Caco-2 (cell line): ENCODE results near the gene ITPR1. TPM values are rescaled to one million over a fixed set of nuclear protein-coding genes. Genes with fewer than 3 reads are reported as not detected.

Experiments used
- BruUV-seq: library from RNA; stranded (reverse); fragments of 400-500 nt; replicated peaks from 2 replicates; lab custom pipeline; 2021; lab: Mats Ljungman, UMichigan
- CTCF ChIA-PET: fragments of 300-600 bp; sonication (Branson Sonifier 250); formaldehyde crosslinking; loops from one replicate; lab custom pipeline; 2022; ENCODE audit warnings: antibody characterized with exemption; lab: Charles Lee
- POLR2A ChIA-PET: fragments of 300-600 bp; sonication (Branson Sonifier 250); formaldehyde crosslinking; loops from one replicate; lab custom pipeline; 2022; ENCODE audit warnings: antibody characterized with exemption; lab: Charles Lee
- DNase-seq, 2 experiments: peaks; one replicate each; pipeline versions ENCODE4 v3.0.0 to v3.0.0-alpha.2; 2020 to 2022
- H3K27me3 ChIP-seq: replicated peaks from 2 replicates; pipeline ENCODE4 v1.6.0; 2011; ENCODE audit warnings: low read length; ENCODE audit not compliant: control insufficient read depth, insufficient read depth
- H3K36me3 ChIP-seq: 2 replicates; pipeline ENCODE4 v1.5.1; 2011; ENCODE audit warnings: low read length; ENCODE audit not compliant: control insufficient read depth, insufficient read depth
- H3K4me1 ChIP-seq: fragments of 250-450 bp; sonication (Bioruptor Pico); 2 replicates; pipeline ENCODE4 v1.5.1; 2020; ENCODE audit warnings: mild to moderate bottlenecking
- H3K4me3 ChIP-seq: 2 replicates; pipeline ENCODE4 v1.5.1; 2011; ENCODE audit warnings: low read depth, mild to moderate bottlenecking, control low read depth, low read length
- H3K9me3 ChIP-seq: fragments of 250-450 bp; sonication (Bioruptor Pico); 2 replicates; pipeline ENCODE4 v1.5.1; 2020; ENCODE audit warnings: mild to moderate bottlenecking, moderate library complexity
- H3K27ac Mint-ChIP-seq: one replicate; pipeline ENCODE4 v1.8.0; 2022; ENCODE audit warnings: mixed read lengths; ENCODE audit not compliant: unreplicated experiment
- H3K27me3 Mint-ChIP-seq: one replicate; pipeline ENCODE4 v1.8.0; 2022; ENCODE audit warnings: mixed read lengths; ENCODE audit not compliant: insufficient read depth, unreplicated experiment
- H3K36me3 Mint-ChIP-seq: one replicate; pipeline ENCODE4 v1.8.0; 2022; ENCODE audit warnings: mild to moderate bottlenecking, mixed read lengths; ENCODE audit not compliant: insufficient read depth, unreplicated experiment
- H3K4me1 Mint-ChIP-seq: one replicate; pipeline ENCODE4 v1.8.0; 2022; ENCODE audit warnings: low read depth, mixed read lengths; ENCODE audit not compliant: unreplicated experiment
- H3K4me3 Mint-ChIP-seq: one replicate; pipeline ENCODE4 v1.8.0; 2022; ENCODE audit warnings: mild to moderate bottlenecking, moderate library complexity, mixed read lengths; ENCODE audit not compliant: unreplicated experiment
- H3K9me3 Mint-ChIP-seq: one replicate; pipeline ENCODE4 v1.8.0; 2022; ENCODE audit warnings: mixed read lengths; ENCODE audit not compliant: unreplicated experiment
- CTCF ChIP-seq, 2 experiments: fragments of 200-600 bp in 1 of 2; IDR thresholded peaks; 1 replicate in 1 of 2; 2 replicates in 1 of 2; pipeline versions ENCODE4 v1.5.1 to v1.8.0; 2011 to 2022; ENCODE audit warnings: antibody characterized with exemption in 1 of 2, control low read depth in 1 of 2, inconsistent platforms in 1 of 2, low read depth in 1 of 2, low read length in 1 of 2, mild to moderate bottlenecking in 1 of 2, moderate library complexity in 1 of 2; ENCODE audit not compliant: insufficient read depth in 1 of 2, severe bottlenecking in 1 of 2, unreplicated experiment in 1 of 2
- intact Hi-C: fragments of 100-400 bp; cut with micrococcal nuclease; formaldehyde crosslinking; loops from one replicate; pipeline ENCODE4 v1.10.0; 2022; ENCODE audit not compliant: unreplicated experiment
- total RNA-seq: library from RNA; stranded (reverse); gene quantifications from 2 replicates; pipeline ENCODE4 v1.2.3, GENCODE V29; 2022

The ITPR1 gene
- total RNA-seq, 1 experiment from 2014 or later: 10.4 TPM

GRCh38 chr3:4599612-4600011, 106.5 kb downstream of the ITPR1 start:
- ChIA-PET CTCF (no interaction called here), POLR2A (no interaction called here)
- intact Hi-C loops: no loop called here
- no peak for TF ChIP-seq CTCF (IDR thresholded peaks at IDR 0.05; ENCODE audit: insufficient read depth in 1 of 2, low read depth in 1 of 2, low read length in 1 of 2, severe bottlenecking in 1 of 2, unreplicated experiment in 1 of 2)
- Mint-ChIP-seq H3K27ac (no peak overlapping the region), H3K27me3 (peaks cover 2% of the 10 kb centered on the region), H3K9me3 (no peaks in the 10 kb centered on the region), H3K4me1 (no peaks in the 10 kb centered on the region), H3K36me3 (no peaks in the 10 kb centered on the region), H3K4me3 (no peak overlapping the region)
- Histone ChIP-seq H3K4me1 (no peaks in the 10 kb centered on the region), H3K9me3 (no peaks in the 10 kb centered on the region), H3K36me3 (no peaks in the 10 kb centered on the region), H3K4me3 (no peak overlapping the region), H3K27me3 (no peaks in the 10 kb centered on the region)
- DNase-seq: no peak
- BruUV-seq: no TSS peak

DNA sequence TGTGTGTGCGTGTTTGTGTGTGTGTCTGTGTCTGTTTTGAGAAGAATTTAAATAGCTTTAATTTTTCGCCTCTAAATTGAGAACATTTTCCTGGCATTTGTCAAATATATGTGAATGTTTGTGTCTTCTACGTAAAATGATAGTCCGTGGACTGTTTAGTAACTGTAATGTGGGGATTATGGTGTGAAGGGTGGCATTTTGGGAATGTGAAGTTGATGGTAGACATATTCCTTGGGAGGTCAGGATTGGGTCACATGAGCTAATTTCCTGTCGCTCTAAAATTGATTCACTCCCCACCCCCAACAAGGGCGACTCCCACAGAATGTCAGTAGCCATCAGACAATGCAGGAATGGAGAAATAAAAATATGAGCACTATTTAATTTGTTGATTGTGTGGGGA, 107.3 kb downstream of the ITPR1 start:
- Mint-ChIP-seq H3K4me3 (no peak overlapping the region), H3K4me1 (no peaks in the 10 kb centered on the region), H3K27me3 (peaks cover 2% of the 10 kb centered on the region), H3K36me3 (no peaks in the 10 kb centered on the region), H3K9me3 (no peaks in the 10 kb centered on the region), H3K27ac (no peak overlapping the region)
- H3K36me3 ChIP-seq: no peaks in the 10 kb centered on the region
- H3K4me1 ChIP-seq: peaks cover 3% of the 10 kb centered on the region; the same call in 1 of the 2 replicates
- ChIA-PET POLR2A (no interaction called here), CTCF (no interaction called here)
- no peaks in the 10 kb centered on the region for H3K9me3 ChIP-seq
- H3K27me3 ChIP-seq: no peaks in the 10 kb centered on the region
- no peak for DNase-seq
- no peak overlapping the region for H3K4me3 ChIP-seq
- no peak for TF ChIP-seq CTCF (IDR thresholded peaks at IDR 0.05; ENCODE audit: insufficient read depth in 1 of 2, low read depth in 1 of 2, low read length in 1 of 2, severe bottlenecking in 1 of 2, unreplicated experiment in 1 of 2)
- BruUV-seq: no TSS peak
- intact Hi-C loops: no loop called here

DNA sequence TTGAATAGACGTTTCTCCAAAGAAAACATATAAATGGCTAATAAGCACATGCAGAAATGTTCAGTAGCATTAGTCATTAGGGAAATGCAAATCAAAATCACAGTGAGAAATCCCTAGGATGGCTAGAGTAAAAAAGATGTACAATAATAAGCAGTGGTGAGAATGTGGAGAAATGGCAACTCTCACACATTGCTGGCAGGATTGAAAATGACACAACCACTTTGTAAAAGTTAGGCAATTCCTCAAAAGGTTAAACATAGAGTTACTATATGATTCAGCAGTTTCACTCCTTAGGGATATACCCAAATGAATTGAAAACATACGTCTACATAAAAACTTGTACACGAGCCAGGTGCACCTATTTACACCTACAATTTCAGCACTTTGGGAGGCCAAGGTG, 108.7 kb downstream of the ITPR1 start:
- intact Hi-C loops: no loop called here
- CTCF ChIA-PET: interaction anchor here (0.6 kb wide), 1 partner anchor 456 kb away, joined by 3 read pairs; no protein-coding TSS in a partner anchor
- Histone ChIP-seq H3K4me1 (peaks cover 17% of the 10 kb centered on the region; the same call in 1 of the 2 replicates), H3K36me3 (no peaks in the 10 kb centered on the region), H3K4me3 (no peak overlapping the region), H3K9me3 (no peaks in the 10 kb centered on the region), H3K27me3 (no peaks in the 10 kb centered on the region)
- H3K4me1 Mint-ChIP-seq: peaks cover 9% of the 10 kb centered on the region
- no peak for TF ChIP-seq CTCF (IDR thresholded peaks at IDR 0.05; ENCODE audit: insufficient read depth in 1 of 2, low read depth in 1 of 2, low read length in 1 of 2, severe bottlenecking in 1 of 2, unreplicated experiment in 1 of 2)
- POLR2A ChIA-PET: no interaction called here
- no peak overlapping the region for H3K4me3 Mint-ChIP-seq
- DNase-seq: no peak
- H3K36me3 Mint-ChIP-seq: no peaks in the 10 kb centered on the region
- H3K9me3 Mint-ChIP-seq: no peaks in the 10 kb centered on the region
- peaks cover 2% of the 10 kb centered on the region for H3K27me3 Mint-ChIP-seq
- no peak overlapping the region for H3K27ac Mint-ChIP-seq
- BruUV-seq: no TSS peak
